Fibroblast of pulmonary artery (primary cell): Measurements from ENCODE around the gene MAP4K1.
"Not testable (repeated sequence)": the region's sequence is repeated elsewhere in the genome, so short reads cannot be mapped to it uniquely, and the experiment has no call there.

ENCODE experiments used
- DNase-seq: peaks from one replicate; pipeline ENCODE4 v3.0.0-alpha.2; 2010; ENCODE audit warnings: low read depth
- H3K4me3 ChIP-seq: replicated peaks from 2 replicates; pipeline ENCODE4 v1.5.1; 2011; ENCODE audit warnings: low read depth, mild to moderate bottlenecking, control low read depth, low read length, moderate library complexity
- TF ChIP-seq, protein P1 (sequence below): IDR thresholded peaks from 2 replicates; pipeline ENCODE4 v1.5.1; 2011; ENCODE audit warnings: mild to moderate bottlenecking, control low read depth, low read length, inconsistent platforms; ENCODE audit errors: missing control alignments

Gene MAP4K1

DNA sequence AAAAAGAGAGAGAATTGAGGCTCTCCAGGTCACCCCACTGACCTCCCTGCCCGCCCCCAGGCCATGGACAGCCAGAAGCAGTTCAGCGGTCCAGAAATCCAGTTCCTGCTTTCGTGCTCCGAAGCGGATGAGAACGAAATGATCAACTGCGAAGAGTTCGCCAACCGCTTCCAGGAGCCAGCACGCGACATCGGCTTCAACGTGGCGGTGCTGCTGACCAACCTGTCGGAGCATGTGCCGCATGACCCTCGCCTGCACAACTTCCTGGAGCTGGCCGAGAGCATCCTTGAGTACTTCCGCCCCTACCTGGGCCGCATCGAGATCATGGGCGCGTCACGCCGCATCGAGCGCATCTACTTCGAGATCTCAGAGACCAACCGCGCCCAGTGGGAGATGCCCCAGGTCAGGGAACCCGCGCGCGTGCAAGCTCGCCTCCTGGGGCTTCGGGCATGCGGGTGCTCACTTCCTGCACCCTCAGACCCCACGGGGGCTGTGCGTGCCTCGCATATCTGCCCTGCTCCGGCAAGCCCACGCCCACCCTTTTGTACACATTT is 56.6 kb downstream of the MAP4K1 start:
- TF ChIP-seq, protein P1, sequence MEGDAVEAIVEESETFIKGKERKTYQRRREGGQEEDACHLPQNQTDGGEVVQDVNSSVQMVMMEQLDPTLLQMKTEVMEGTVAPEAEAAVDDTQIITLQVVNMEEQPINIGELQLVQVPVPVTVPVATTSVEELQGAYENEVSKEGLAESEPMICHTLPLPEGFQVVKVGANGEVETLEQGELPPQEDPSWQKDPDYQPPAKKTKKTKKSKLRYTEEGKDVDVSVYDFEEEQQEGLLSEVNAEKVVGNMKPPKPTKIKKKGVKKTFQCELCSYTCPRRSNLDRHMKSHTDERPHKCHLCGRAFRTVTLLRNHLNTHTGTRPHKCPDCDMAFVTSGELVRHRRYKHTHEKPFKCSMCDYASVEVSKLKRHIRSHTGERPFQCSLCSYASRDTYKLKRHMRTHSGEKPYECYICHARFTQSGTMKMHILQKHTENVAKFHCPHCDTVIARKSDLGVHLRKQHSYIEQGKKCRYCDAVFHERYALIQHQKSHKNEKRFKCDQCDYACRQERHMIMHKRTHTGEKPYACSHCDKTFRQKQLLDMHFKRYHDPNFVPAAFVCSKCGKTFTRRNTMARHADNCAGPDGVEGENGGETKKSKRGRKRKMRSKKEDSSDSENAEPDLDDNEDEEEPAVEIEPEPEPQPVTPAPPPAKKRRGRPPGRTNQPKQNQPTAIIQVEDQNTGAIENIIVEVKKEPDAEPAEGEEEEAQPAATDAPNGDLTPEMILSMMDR = no peak
- DNase-seq = no peak
- no peak overlapping the region for H3K4me3 ChIP-seq

DNA sequence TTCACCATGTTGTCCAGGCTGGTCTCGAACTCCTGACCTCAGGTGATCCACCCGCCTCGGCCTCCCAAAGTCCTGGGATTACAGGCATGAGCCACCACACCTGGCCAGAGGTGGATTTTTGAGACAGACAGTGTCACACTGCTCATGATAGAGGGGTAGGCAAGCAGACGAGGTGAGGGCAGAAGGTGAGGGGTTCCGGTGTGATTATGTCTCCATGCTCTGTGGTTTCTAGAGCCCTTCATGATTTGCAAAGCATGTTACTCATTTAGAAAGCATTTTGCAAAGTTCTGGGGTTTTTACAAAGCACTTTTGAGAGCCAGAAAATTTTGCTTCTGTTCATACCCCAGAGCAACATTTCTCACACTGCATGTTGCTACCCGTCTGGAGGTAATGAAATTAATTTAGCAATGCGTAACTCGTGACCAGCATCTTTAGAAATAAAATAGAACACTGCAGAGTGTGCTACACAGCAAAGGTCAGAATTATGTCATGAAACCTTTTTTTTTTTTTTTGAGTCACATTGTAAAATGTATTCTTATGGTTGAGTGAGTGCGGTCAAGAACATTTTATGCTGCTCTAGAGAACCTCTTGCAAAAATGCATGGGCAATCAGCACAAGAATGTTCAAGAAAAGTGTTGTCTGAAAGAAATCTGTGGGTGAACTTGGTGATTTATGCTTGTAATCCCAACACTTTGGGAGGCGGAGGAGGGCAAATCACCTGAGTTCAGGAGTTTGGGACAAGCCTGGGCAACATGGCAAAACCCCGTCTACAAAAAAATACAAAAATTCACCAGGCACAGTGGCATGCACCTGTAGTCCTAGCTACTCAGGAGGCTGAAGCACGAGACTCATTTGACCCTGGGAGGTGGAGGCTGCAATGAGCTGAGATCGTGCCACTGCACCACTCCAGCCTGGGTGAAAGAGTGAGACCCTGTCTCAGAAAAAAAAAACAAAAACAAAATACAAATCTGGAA is 58.0 kb downstream of the MAP4K1 start:
- TF ChIP-seq, protein P1 = no peak
- H3K4me3 ChIP-seq = no peak overlapping the region
- no peak for DNase-seq

DNA sequence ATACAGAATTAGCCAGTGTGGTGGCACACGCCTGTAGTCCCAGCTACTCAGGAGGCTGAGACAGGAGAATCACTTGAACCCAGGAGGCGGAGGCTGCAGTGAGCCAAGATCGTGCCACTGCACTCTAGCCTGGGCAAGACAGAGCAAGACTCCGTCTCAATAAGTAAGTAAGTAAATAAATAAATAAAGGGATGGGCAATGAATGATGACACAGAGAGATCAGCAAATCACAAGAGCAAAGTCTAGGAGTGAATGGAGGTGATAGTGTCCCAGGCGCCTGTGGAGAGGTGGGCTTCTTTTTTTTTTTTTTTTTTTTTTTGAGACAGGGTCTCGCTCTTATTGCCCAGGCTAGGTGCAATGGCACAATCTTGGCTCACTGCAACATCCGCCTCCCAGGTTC is 58.8 kb downstream of the MAP4K1 start:
- not testable (repeated sequence) for DNase-seq, H3K4me3 ChIP-seq

DNA sequence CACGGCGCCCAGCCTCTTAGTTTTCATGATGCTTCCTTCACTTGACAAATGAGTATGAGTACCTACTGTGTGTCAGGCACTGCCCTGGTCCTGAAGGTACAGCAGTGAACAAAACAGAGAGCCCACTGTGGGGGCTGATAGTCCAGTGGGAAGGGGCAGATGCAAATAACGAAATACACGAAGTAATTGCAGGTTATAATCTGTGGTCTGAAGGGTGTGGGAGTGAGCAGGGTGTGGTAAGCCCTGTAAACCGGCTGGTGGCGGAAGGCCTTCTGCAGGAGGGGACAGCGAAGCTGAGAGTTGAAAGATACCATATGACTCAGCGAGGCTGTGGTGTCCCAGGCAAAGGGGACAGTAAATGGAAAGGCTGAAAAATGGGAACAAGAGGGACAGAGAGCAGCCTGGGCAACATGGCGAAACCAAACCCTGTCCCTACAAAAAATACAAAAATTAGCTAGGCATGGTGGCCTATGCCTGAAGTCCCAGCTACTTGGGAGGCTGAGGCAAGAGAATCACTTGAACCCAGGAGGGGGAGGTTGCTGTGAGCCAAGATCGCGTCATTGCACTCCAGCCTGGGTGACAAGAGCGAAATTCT is 60.5 kb downstream of the MAP4K1 start:
- DNase-seq = no peak
- TF ChIP-seq, protein P1 = no peak
- no peak overlapping the region for H3K4me3 ChIP-seq

DNA sequence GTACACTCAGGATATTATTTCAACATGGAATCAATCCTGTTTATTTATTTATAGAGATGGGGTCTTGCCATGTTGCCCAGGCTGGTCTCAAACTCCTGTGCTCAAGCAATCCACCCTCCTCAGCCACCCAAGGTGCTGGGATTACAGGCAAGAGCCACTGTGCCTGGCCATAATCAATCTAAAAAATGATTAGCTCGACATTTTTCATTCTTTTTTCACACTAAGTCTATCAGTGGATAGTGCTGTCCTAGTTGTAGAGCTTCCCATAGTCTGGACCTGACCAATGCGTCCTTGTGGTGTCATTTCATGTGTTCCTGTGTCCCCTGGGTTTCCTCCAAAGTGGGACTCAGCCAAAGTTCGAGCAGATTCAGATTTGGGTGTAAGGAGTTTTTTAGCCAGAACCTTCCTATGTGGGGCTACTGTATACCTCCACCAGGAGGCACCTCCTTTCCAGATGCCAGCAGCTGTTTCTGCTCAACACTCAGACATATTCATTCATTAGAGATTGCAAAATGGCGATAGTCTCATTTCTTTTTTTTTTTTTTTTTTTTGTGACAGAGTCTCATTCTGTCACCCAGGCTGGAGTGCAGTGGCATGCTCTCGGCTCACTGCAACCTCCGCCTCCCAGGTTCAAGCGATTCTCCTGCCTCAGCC is 61.1 kb downstream of the MAP4K1 start:
- TF ChIP-seq, protein P1 = peak; percentile 23
- H3K4me3 ChIP-seq = no peak overlapping the region
- DNase-seq = peak; percentile 9

DNA sequence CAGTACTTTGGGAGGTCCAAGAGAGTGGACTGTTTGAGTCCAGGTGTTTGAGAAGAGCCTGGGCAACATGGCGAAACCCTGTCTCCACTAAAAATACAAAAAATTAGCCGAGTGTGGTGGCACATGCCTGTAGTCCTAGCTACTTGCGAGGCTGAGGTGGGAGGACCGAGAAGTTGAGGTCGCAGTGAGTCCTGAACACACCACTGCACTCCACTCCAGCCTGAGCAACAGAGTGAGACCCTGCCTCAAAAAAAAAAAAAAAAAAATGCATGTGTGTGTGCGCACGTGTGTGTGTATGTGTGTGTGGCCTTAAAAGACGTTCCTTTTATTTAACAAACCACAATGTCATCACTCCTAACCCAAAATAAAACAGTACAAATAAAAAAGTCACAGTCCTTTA is 62.6 kb downstream of the MAP4K1 start:
- no peak overlapping the region for H3K4me3 ChIP-seq
- DNase-seq = no peak
- TF ChIP-seq, protein P1 = no peak

DNA sequence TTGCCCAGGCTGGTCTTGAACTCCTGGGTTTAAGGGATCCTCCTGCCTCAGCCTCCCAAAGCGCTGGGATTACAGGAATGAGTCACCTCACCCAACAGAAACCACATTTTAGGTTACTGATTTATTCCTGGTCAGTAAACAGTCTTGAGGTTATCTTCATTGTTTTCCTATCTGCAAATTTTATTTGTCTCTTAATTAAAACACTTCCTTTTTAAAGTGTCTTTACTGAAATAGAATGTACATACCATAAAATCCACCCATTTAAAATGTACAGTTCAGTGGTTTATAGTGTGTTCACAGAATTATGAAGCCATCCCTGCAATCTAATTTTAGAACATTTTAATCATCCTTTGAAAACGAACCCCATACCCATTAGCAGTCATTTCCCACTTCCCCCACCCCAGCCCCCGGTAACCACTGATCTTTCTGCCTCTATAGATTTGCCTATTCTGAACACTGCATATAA is 63.0 kb downstream of the MAP4K1 start:
- TF ChIP-seq, protein P1 = no peak
- H3K4me3 ChIP-seq = no peak overlapping the region
- no peak for DNase-seq

DNA sequence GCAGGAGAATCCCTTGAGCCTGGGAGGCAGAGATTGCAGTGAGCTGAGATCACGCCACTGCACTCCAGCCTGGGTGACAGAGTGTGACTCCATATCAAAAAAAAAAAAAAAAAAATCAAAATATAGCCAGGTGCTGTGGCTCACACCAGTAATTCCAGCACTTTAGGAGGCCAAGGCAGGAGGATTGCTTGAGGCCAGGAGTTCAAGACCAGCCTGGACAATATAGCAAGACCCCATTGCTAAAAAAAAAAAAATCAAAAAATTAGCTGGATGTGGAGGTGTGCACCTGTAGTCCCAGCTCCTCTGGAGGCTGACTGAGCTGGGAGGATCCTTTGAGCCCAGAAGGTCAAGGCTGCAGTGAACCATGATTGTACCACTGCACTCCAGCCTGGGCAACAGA is 64.5 kb downstream of the MAP4K1 start:
- DNase-seq, H3K4me3 ChIP-seq: not testable (repeated sequence)
